H9 (cell line): ENCODE results near the gene PHF20. TPM values are rescaled to one million over a fixed set of nuclear protein-coding genes. Genes with fewer than 3 reads are reported as not detected.

Experiments used
- DNase-seq: peaks from one replicate; pipeline ENCODE4 v3.0.0-alpha.2; 2017
- H2AFZ ChIP-seq: one replicate; pipeline ENCODE4 v1.6.1; 2013; ENCODE audit warnings: mild to moderate bottlenecking, low read length, control low read depth, moderate library complexity
- H2AK5ac ChIP-seq: 2 replicates; pipeline ENCODE4 v1.6.1; 2013; ENCODE audit warnings: low read length, control low read depth, mixed read lengths; ENCODE audit not compliant: insufficient read length
- H2BK120ac ChIP-seq: one replicate; pipeline ENCODE4 v1.6.1; 2013; ENCODE audit warnings: low read depth, mild to moderate bottlenecking, low read length, control low read depth, inconsistent platforms; ENCODE audit not compliant: poor library complexity, severe bottlenecking
- H2BK12ac ChIP-seq: 2 replicates; pipeline ENCODE4 v1.6.1; 2013; ENCODE audit warnings: low read length, control low read depth, mixed read lengths, low read depth; ENCODE audit not compliant: insufficient read length
- H2BK15ac ChIP-seq: 2 replicates; pipeline ENCODE4 v1.6.1; 2013; ENCODE audit warnings: low read depth, low read length, control low read depth
- H2BK20ac ChIP-seq: one replicate; pipeline ENCODE4 v1.6.1; 2013; ENCODE audit warnings: low read depth, mild to moderate bottlenecking, low read length, control low read depth, inconsistent platforms; ENCODE audit not compliant: poor library complexity, severe bottlenecking
- H2BK5ac ChIP-seq: 2 replicates; pipeline ENCODE4 v1.6.1; 2013; ENCODE audit warnings: low read length, control low read depth, mixed read lengths; ENCODE audit not compliant: insufficient read length
- H3K14ac ChIP-seq: 2 replicates; pipeline ENCODE4 v1.6.1; 2013; ENCODE audit warnings: low read length, control low read depth; ENCODE audit not compliant: insufficient read depth
- H3K18ac ChIP-seq: 2 replicates; pipeline ENCODE4 v1.6.1; 2013; ENCODE audit warnings: low read depth, mild to moderate bottlenecking, mixed read lengths, low read length, control low read depth; ENCODE audit not compliant: insufficient read length
- H3K23ac ChIP-seq: 2 replicates; pipeline ENCODE4 v1.6.1; 2013; ENCODE audit warnings: low read length, control low read depth, mixed read lengths, low read depth; ENCODE audit not compliant: insufficient read length
- H3K23me2 ChIP-seq: 2 replicates; pipeline ENCODE4 v1.6.1; 2013; ENCODE audit warnings: low read depth, mild to moderate bottlenecking, mixed read lengths, low read length, control low read depth; ENCODE audit not compliant: insufficient read length, poor library complexity, severe bottlenecking
- H3K27ac ChIP-seq: 2 replicates; pipeline ENCODE4 v1.5.1; 2013; ENCODE audit warnings: low read length, control low read depth, mixed read lengths, low read depth; ENCODE audit not compliant: insufficient read length
- H3K27me3 ChIP-seq: 2 replicates; pipeline ENCODE4 v1.6.1; 2013; ENCODE audit warnings: low read length, control low read depth, inconsistent platforms; ENCODE audit not compliant: insufficient read depth
- H3K4ac ChIP-seq: 2 replicates; pipeline ENCODE4 v1.6.1; 2013; ENCODE audit warnings: low read depth, mild to moderate bottlenecking, control low read depth, inconsistent platforms, low read length, moderate library complexity
- H3K4me1 ChIP-seq: 2 replicates; pipeline ENCODE4 v1.6.1; 2013; ENCODE audit warnings: low read length, control low read depth, inconsistent platforms; ENCODE audit not compliant: insufficient read depth
- H3K4me2 ChIP-seq: 2 replicates; pipeline ENCODE4 v1.6.1; 2013; ENCODE audit warnings: low read length, control low read depth, mixed read lengths; ENCODE audit not compliant: insufficient read length, insufficient read depth
- H3K56ac ChIP-seq: 2 replicates; pipeline ENCODE4 v1.6.1; 2013; ENCODE audit warnings: low read depth, mild to moderate bottlenecking, mixed read lengths, low read length, control low read depth; ENCODE audit not compliant: insufficient read length
- H3K79me1 ChIP-seq: 2 replicates; pipeline ENCODE4 v1.6.1; 2013; ENCODE audit warnings: low read depth, mild to moderate bottlenecking, moderate library complexity, low read length, control low read depth, inconsistent platforms; ENCODE audit not compliant: insufficient read depth, poor library complexity, severe bottlenecking
- H3K79me2 ChIP-seq: 2 replicates; pipeline ENCODE4 v1.6.1; 2013; ENCODE audit warnings: low read length, control low read depth, inconsistent platforms; ENCODE audit not compliant: insufficient read depth
- H3K9ac ChIP-seq: 2 replicates; pipeline ENCODE4 v1.6.1; 2013; ENCODE audit warnings: low read length, control low read depth, mixed read lengths; ENCODE audit not compliant: insufficient read length; ENCODE audit errors: extremely low read depth
- H3K9me3 ChIP-seq: one replicate; pipeline ENCODE4 v1.6.1; 2013; ENCODE audit warnings: low read depth, low read length, inconsistent platforms; ENCODE audit not compliant: control insufficient read depth
- H3T11ph ChIP-seq: one replicate; pipeline ENCODE4 v1.6.1; 2013; ENCODE audit warnings: mild to moderate bottlenecking, low read length, control low read depth, inconsistent platforms
- H4K20me1 ChIP-seq: one replicate; pipeline ENCODE4 v1.6.1; 2013; ENCODE audit not compliant: control insufficient read depth, insufficient read length, insufficient read depth
- H4K5ac ChIP-seq: 2 replicates; pipeline ENCODE4 v1.6.1; 2013; ENCODE audit warnings: low read depth, mild to moderate bottlenecking, mixed read lengths, low read length, control low read depth; ENCODE audit not compliant: insufficient read length
- H4K8ac ChIP-seq: replicated peaks from 2 replicates; pipeline ENCODE4 v1.6.1; 2013; ENCODE audit warnings: low read length, control low read depth, mixed read lengths, low read depth; ENCODE audit not compliant: insufficient read length
- H4K91ac ChIP-seq: 2 replicates; pipeline ENCODE4 v1.6.1; 2013; ENCODE audit warnings: low read depth, mild to moderate bottlenecking, moderate library complexity, mixed read lengths, low read length, control low read depth; ENCODE audit not compliant: insufficient read length
- H3K27ac Mint-ChIP-seq, 3 experiments: 2 replicates in 2 of 3; 3 replicates in 1 of 3; pipeline ENCODE4 v1.8.0; 2020 to 2021; ENCODE audit warnings: mixed read lengths in 3 of 3, mild to moderate bottlenecking in 1 of 3, moderate library complexity in 1 of 3
- H3K27me3 Mint-ChIP-seq: 2 replicates; pipeline ENCODE4 v1.8.0; 2021; ENCODE audit warnings: low read depth, mild to moderate bottlenecking, moderate library complexity, mixed read lengths
- H3K36me3 Mint-ChIP-seq, 3 experiments: 2 replicates in 2 of 3; 3 replicates in 1 of 3; pipeline ENCODE4 v1.8.0; 2020 to 2021; ENCODE audit warnings: low read depth in 3 of 3, mixed read lengths in 3 of 3; ENCODE audit not compliant: insufficient read depth in 1 of 3
- H3K4me1 Mint-ChIP-seq, 2 experiments: 2 replicates each; pipeline ENCODE4 v1.8.0; 2020; ENCODE audit warnings: mixed read lengths in 2 of 2
- H3K4me3 Mint-ChIP-seq, 2 experiments: 2 replicates in 1 of 2; 3 replicates in 1 of 2; pipeline ENCODE4 v1.8.0; 2020 to 2021; ENCODE audit warnings: mild to moderate bottlenecking in 2 of 2, mixed read lengths in 2 of 2, moderate library complexity in 1 of 2
- H3K9me3 Mint-ChIP-seq, 2 experiments: 2 replicates in 1 of 2; 3 replicates in 1 of 2; pipeline ENCODE4 v1.8.0; 2020; ENCODE audit warnings: mild to moderate bottlenecking in 2 of 2, mixed read lengths in 2 of 2, moderate library complexity in 1 of 2
- CTCF ChIP-seq: fragments of 200-600 bp; sonication (generic); conservative IDR thresholded peaks from 3 replicates; pipeline ENCODE4 v1.8.0; 2021; ENCODE audit warnings: antibody characterized with exemption, mild to moderate bottlenecking
- WGBS: extraction: QIAGEN DNeasy Blood & Tissue Kit; methylation state at CpG from one replicate; pipeline ENCODE4 v1.1.7; 2013; ENCODE audit warnings: missing lambda C conversion rate, low lambda C conversion rate, mixed read lengths; ENCODE audit not compliant: insufficient read length; ENCODE audit errors: extremely low coverage; 5-methylcytosine and 5-hydroxymethylcytosine counted together
- total RNA-seq: library from RNA; stranded (reverse); gene quantifications from 2 replicates; pipeline ENCODE4 v1.2.1, GENCODE V29; 2021

PHF20 gene
- total RNA-seq, 1 experiment from 2014 or later: 50.3 TPM

GRCh38 chr20:35796571-35796970 lies 24.8 kb downstream of the PHF20 start:
- no peak overlapping the region for H2BK120ac ChIP-seq
- no peak overlapping the region for H3T11ph ChIP-seq
- no peaks in the 10 kb centered on the region for H3K9me3 ChIP-seq
- no peak for TF ChIP-seq CTCF
- H4K8ac ChIP-seq: no peak overlapping the region
- H3K4me1 ChIP-seq: no peaks in the 10 kb centered on the region
- no peak overlapping the region for H3K4me2 ChIP-seq
- peaks cover 5% of the 10 kb centered on the region for H3K79me1 ChIP-seq
- H3K4ac ChIP-seq: no peak overlapping the region
- no peak overlapping the region for H2BK15ac ChIP-seq
- no peaks in the 10 kb centered on the region; the same call in 1 of the 2 replicates for H3K27me3 Mint-ChIP-seq
- H3K14ac ChIP-seq: no peak overlapping the region
- WGBS: no CpG with 5 or more reads among the region's 2 CpGs
- H3K23ac ChIP-seq: no peak overlapping the region
- H2BK5ac ChIP-seq: no peak overlapping the region
- no peak overlapping the region for H2AK5ac ChIP-seq
- no peak overlapping the region for H4K91ac ChIP-seq
- H3K9ac ChIP-seq: no peak overlapping the region
- no peak overlapping the region for H3K56ac ChIP-seq
- H3K4me3 Mint-ChIP-seq: no peak overlapping the region
- peaks cover 2 to 3% of the 10 kb centered on the region in 2 experiments; a peak in 2 of 4 replicates for H3K4me1 Mint-ChIP-seq
- H4K5ac ChIP-seq: no peak overlapping the region
- H3K27me3 ChIP-seq: no peaks in the 10 kb centered on the region
- no peaks in the 10 kb centered on the region for H3K9me3 Mint-ChIP-seq
- no peak overlapping the region for H2BK12ac ChIP-seq
- DNase-seq: no peak
- H4K20me1 ChIP-seq: no peaks in the 10 kb centered on the region
- H3K18ac ChIP-seq: no peak overlapping the region
- H2AFZ ChIP-seq: no peak overlapping the region
- H3K27ac ChIP-seq: no peak overlapping the region
- no peaks in the 10 kb centered on the region for H3K23me2 ChIP-seq
- H2BK20ac ChIP-seq: no peak overlapping the region
- H3K36me3 Mint-ChIP-seq: peaks cover 3 to 31% (median 14%) of the 10 kb centered on the region in 3 experiments; a peak in 6 of 7 replicates
- H3K79me2 ChIP-seq: peaks cover 3% of the 10 kb centered on the region; the same call in 1 of the 2 replicates
- H3K27ac Mint-ChIP-seq: no peak overlapping the region
